ENCODE results near the gene ATP11A.

ATP11A gene

GRCh38 chr13:112743451-112744167 is 53.8 kb downstream of the ATP11A start:
- DNase-seq (ENCODE audit: low read depth) = no peak

GRCh38 chr13:112744168-112745021 is 54.6 kb downstream of the ATP11A start:
- DNase-seq (ENCODE audit: low read depth) = no peak

GRCh38 chr13:112746044-112746443 is 56.2 kb downstream of the ATP11A start:
- DNase-seq (ENCODE audit: low read depth) = no peak

- DNase-seq (ENCODE audit: low read depth) = no peak
These were observed 57.4 kb downstream of the ATP11A start for GRCh38 chr13:112747256-112747655.

GRCh38 chr13:112748947-112749735 is 59.3 kb downstream of the ATP11A start:
- DNase-seq (ENCODE audit: low read depth) = no peak

- DNase-seq (ENCODE audit: low read depth) = no peak
These were observed 60.7 kb downstream of the ATP11A start for GRCh38 chr13:112750570-112750969.

GRCh38 chr13:112751617-112752016 is 61.8 kb downstream of the ATP11A start:
- DNase-seq (ENCODE audit: low read depth) = no peak

GRCh38 chr13:112752211-112752610 is 62.4 kb downstream of the ATP11A start:
- DNase-seq (ENCODE audit: low read depth) = no peak

GRCh38 chr13:112752711-112753541 is 63.1 kb downstream of the ATP11A start:
- DNase-seq (ENCODE audit: low read depth) = no peak

- DNase-seq (ENCODE audit: low read depth) = no peak
These were observed 64.0 kb downstream of the ATP11A start for GRCh38 chr13:112753833-112754232.

GRCh38 chr13:112754281-112755025 is 64.6 kb downstream of the ATP11A start:
- no peak for DNase-seq (ENCODE audit: low read depth)

GRCh38 chr13:112755331-112755730 is 65.5 kb downstream of the ATP11A start:
- DNase-seq (ENCODE audit: low read depth) = no peak

GRCh38 chr13:112756081-112756480 is 66.2 kb downstream of the ATP11A start:
- DNase-seq (ENCODE audit: low read depth) = no peak

- DNase-seq (ENCODE audit: low read depth) = no peak
These were observed 66.7 kb downstream of the ATP11A start for GRCh38 chr13:112756511-112756966.

GRCh38 chr13:112756967-112757758 is 67.3 kb downstream of the ATP11A start:
- DNase-seq (ENCODE audit: low read depth) = no peak

GRCh38 chr13:112757759-112758086 is 67.9 kb downstream of the ATP11A start:
- no peak for DNase-seq (ENCODE audit: low read depth)

GRCh38 chr13:112759053-112759452 is 69.2 kb downstream of the ATP11A start:
- DNase-seq (ENCODE audit: low read depth) = no peak

- DNase-seq (ENCODE audit: low read depth) = no peak
These were observed 70.0 kb downstream of the ATP11A start for GRCh38 chr13:112759827-112760226.

GRCh38 chr13:112760435-112760834 is 70.6 kb downstream of the ATP11A start:
- DNase-seq (ENCODE audit: low read depth) = no peak

GRCh38 chr13:112760931-112761330 is 71.1 kb downstream of the ATP11A start:
- DNase-seq (ENCODE audit: low read depth) = no peak
